H1 (cell line): ENCODE data around the gene SHISA9. TPM values are rescaled to one million over a fixed set of nuclear protein-coding genes. Genes with fewer than 3 reads are reported as not detected.

Experiments
- CTCF ChIA-PET: fragments of 300-600 bp; sonication (Branson Sonifier 250); formaldehyde crosslinking; loops from one replicate; lab custom pipeline; 2021; ENCODE audit not compliant: partially characterized antibody; lab: Charles Lee
- POLR2A ChIA-PET: fragments of 300-600 bp; sonication (Branson Sonifier 250); formaldehyde crosslinking; loops from one replicate; lab custom pipeline; 2021; ENCODE audit warnings: inconsistent platforms; ENCODE audit not compliant: partially characterized antibody; lab: Charles Lee
- DNase-seq, 2 experiments: peaks; one replicate each; pipeline versions ENCODE4 v3.0.0 to v3.0.0-alpha.2; 2010 to 2022; ENCODE audit warnings: low spot score in 2 of 2, low read depth in 1 of 2, mixed read lengths in 1 of 2
- FAIRE-seq: peaks from 2 replicates; lab custom pipeline; 2011; peaks lifted over from hg19 to GRCh38; lab: Jason Lieb, UNC
- H2AFZ ChIP-seq: 2 replicates; pipeline ENCODE4 v1.8.1; 2012; ENCODE audit warnings: low read length, inconsistent platforms
- H2AK5ac ChIP-seq: 2 replicates; pipeline ENCODE4 v1.6.1; 2013; ENCODE audit warnings: low read depth, low read length
- H2BK120ac ChIP-seq: replicated peaks from 2 replicates; pipeline ENCODE3; 2013; ENCODE audit warnings: low read depth, low read length, inconsistent platforms
- H2BK12ac ChIP-seq: 2 replicates; pipeline ENCODE4 v1.6.1; 2013; ENCODE audit warnings: low read depth, low read length
- H2BK15ac ChIP-seq: 2 replicates; pipeline ENCODE4 v1.6.1; 2013; ENCODE audit warnings: low read length
- H2BK20ac ChIP-seq: 2 replicates; pipeline ENCODE4 v1.6.1; 2013; ENCODE audit warnings: low read length
- H2BK5ac ChIP-seq: 2 replicates; pipeline ENCODE4 v1.6.1; 2013; ENCODE audit warnings: low read depth, low read length
- H3K14ac ChIP-seq: 2 replicates; pipeline ENCODE4 v1.6.1; 2013; ENCODE audit warnings: inconsistent platforms; ENCODE audit not compliant: insufficient read length
- H3K18ac ChIP-seq: 2 replicates; pipeline ENCODE4 v1.6.1; 2013; ENCODE audit warnings: low read length; ENCODE audit errors: extremely low read depth
- H3K23ac ChIP-seq: 2 replicates; pipeline ENCODE4 v1.6.1; 2013; ENCODE audit warnings: inconsistent platforms; ENCODE audit not compliant: insufficient read length
- H3K23me2 ChIP-seq: 2 replicates; pipeline ENCODE4 v1.6.1; 2013; ENCODE audit warnings: low read depth, low read length
- H3K27ac ChIP-seq: 2 replicates; pipeline ENCODE4 v1.6.1; 2011; ENCODE audit warnings: low read depth, low read length, inconsistent platforms
- H3K27me3 ChIP-seq, 4 experiments: replicated peaks in 1 of 4; 1 replicate in 1 of 4; 2 replicates in 3 of 4; pipeline versions ENCODE4 v1.6.1 to v1.8.1; 2011 to 2013; ENCODE audit warnings: low read length in 3 of 4, mild to moderate bottlenecking in 3 of 4, inconsistent platforms in 2 of 4, mixed read lengths in 2 of 4, moderate library complexity in 1 of 4; ENCODE audit not compliant: control insufficient read depth in 3 of 4, insufficient read depth in 3 of 4; ENCODE audit errors: extremely low read depth in 1 of 4
- H3K36me3 ChIP-seq, 4 experiments: 2 replicates each; pipeline versions ENCODE4 v1.6.1 to v1.8.1; 2011 to 2013; ENCODE audit warnings: mild to moderate bottlenecking in 4 of 4, low read length in 3 of 4, moderate library complexity in 2 of 4, control low read depth in 1 of 4, inconsistent platforms in 1 of 4; ENCODE audit not compliant: insufficient read depth in 4 of 4, control insufficient read depth in 2 of 4
- H3K4ac ChIP-seq: replicated peaks from 2 replicates; pipeline ENCODE3; 2013; ENCODE audit warnings: low read length, low read depth, mixed read lengths, inconsistent platforms; ENCODE audit not compliant: insufficient read length
- H3K4me1 ChIP-seq, 4 experiments: replicated peaks in 1 of 4; 1 replicate in 1 of 4; 2 replicates in 3 of 4; pipeline versions ENCODE4 v1.6.1 to v1.8.1; 2011 to 2013; ENCODE audit warnings: low read length in 3 of 4, inconsistent platforms in 2 of 4, mixed read lengths in 1 of 4; ENCODE audit not compliant: insufficient read depth in 4 of 4, control insufficient read depth in 3 of 4
- H3K4me2 ChIP-seq, 2 experiments: 2 replicates each; pipeline versions ENCODE4 v1.6.1 to v1.8.1; 2011 to 2013; ENCODE audit warnings: low read depth in 2 of 2, low read length in 2 of 2, control low read depth in 1 of 2, inconsistent platforms in 1 of 2, mild to moderate bottlenecking in 1 of 2; ENCODE audit not compliant: insufficient read depth in 1 of 2
- H3K4me3 ChIP-seq, 4 experiments: fragments of 200-600, 300-600 bp in 1 of 4; sonication (generic), shearing (Covaris generic), sonication (Bioruptor Twin) in 1 of 4; 2 replicates each; pipeline versions ENCODE4 v1.5.1 to v1.8.1; 2011 to 2016; ENCODE audit warnings: low read length in 4 of 4, low read depth in 3 of 4, control low read depth in 2 of 4, inconsistent platforms in 2 of 4, mild to moderate bottlenecking in 2 of 4, mixed read lengths in 1 of 4, moderate library complexity in 1 of 4; ENCODE audit not compliant: insufficient read depth in 2 of 4; ENCODE audit errors: extremely low read depth in 1 of 4
- H3K56ac ChIP-seq: replicated peaks from 2 replicates; pipeline ENCODE3; 2013; ENCODE audit warnings: low read depth, mild to moderate bottlenecking, mixed read lengths, low read length, inconsistent platforms; ENCODE audit not compliant: insufficient read length
- H3K79me1 ChIP-seq: 2 replicates; pipeline ENCODE4 v1.6.1; 2013; ENCODE audit warnings: low read depth, low read length, control low read depth
- H3K79me2 ChIP-seq, 2 experiments: 2 replicates each; pipeline versions ENCODE4 v1.6.1 to v1.8.1; 2012 to 2013; ENCODE audit warnings: low read length in 2 of 2, mild to moderate bottlenecking in 2 of 2, inconsistent platforms in 1 of 2; ENCODE audit not compliant: insufficient read depth in 2 of 2, control insufficient read depth in 1 of 2
- H3K9ac ChIP-seq, 4 experiments: replicated peaks in 1 of 4; 1 replicate in 1 of 4; 2 replicates in 3 of 4; pipeline versions ENCODE4 v1.6.1 to v1.8.1; 2011 to 2013; ENCODE audit warnings: low read depth in 3 of 4, low read length in 3 of 4, control low read depth in 2 of 4, mild to moderate bottlenecking in 2 of 4, moderate library complexity in 2 of 4, inconsistent platforms in 1 of 4; ENCODE audit errors: extremely low read depth in 1 of 4
- H3K9me3 ChIP-seq, 2 experiments: 2 replicates each; pipeline versions ENCODE4 v1.6.1 to v1.8.1; 2012 to 2013; ENCODE audit warnings: mild to moderate bottlenecking in 2 of 2, moderate library complexity in 2 of 2, control low read depth in 1 of 2, inconsistent platforms in 1 of 2, low read depth in 1 of 2, low read length in 1 of 2, mixed read lengths in 1 of 2; ENCODE audit not compliant: insufficient read depth in 2 of 2
- H4K20me1 ChIP-seq, 2 experiments: replicated peaks in 1 of 2; 2 replicates each; pipeline versions ENCODE3 to v1.8.1; 2011 to 2013; ENCODE audit warnings: inconsistent platforms in 2 of 2, low read length in 2 of 2, mild to moderate bottlenecking in 1 of 2; ENCODE audit not compliant: insufficient read depth in 2 of 2, control insufficient read depth in 1 of 2
- H4K5ac ChIP-seq: 2 replicates; pipeline ENCODE4 v1.6.1; 2013; ENCODE audit warnings: low read length, low read depth, mixed read lengths, inconsistent platforms; ENCODE audit not compliant: insufficient read length
- H4K8ac ChIP-seq: 2 replicates; pipeline ENCODE4 v1.8.0; 2013; ENCODE audit warnings: mild to moderate bottlenecking, moderate library complexity, low read length, inconsistent platforms; ENCODE audit not compliant: insufficient read depth; ENCODE audit errors: extremely low read depth
- H4K91ac ChIP-seq: replicated peaks from 2 replicates; pipeline ENCODE3; 2013; ENCODE audit warnings: low read length, mixed read lengths, inconsistent platforms; ENCODE audit not compliant: insufficient read length
- BACH1 ChIP-seq: IDR thresholded peaks from 2 replicates; pipeline ENCODE4 v1.6.1; 2012; ENCODE audit warnings: low read length, improper control_type of control experiment
- CBX5 ChIP-seq: fragments of 300-800, 300-1000 bp; sonication (generic); IDR thresholded peaks from 2 replicates; pipeline ENCODE4 v1.7.1; 2016; ENCODE audit warnings: antibody characterized with exemption, low read length, low read depth
- CHD2 ChIP-seq: IDR thresholded peaks from 2 replicates; pipeline ENCODE4 v1.6.1; 2012; ENCODE audit warnings: low read length, improper control_type of control experiment
- EZH2 ChIP-seq: fragments of 200-600 bp; sonication (generic); IDR thresholded peaks from 2 replicates; pipeline ENCODE4 v1.7.1; 2012; ENCODE audit warnings: low read depth, mild to moderate bottlenecking, moderate library complexity, low read length, inconsistent platforms; ENCODE audit not compliant: severe bottlenecking
- JUN ChIP-seq: IDR thresholded peaks from 2 replicates; pipeline ENCODE4 v1.6.1; 2011; ENCODE audit warnings: low read depth, mild to moderate bottlenecking, improper control_type of control experiment, low read length
- KDM1A ChIP-seq: fragments of 200-600, 300-600 bp; sonication (generic); IDR thresholded peaks from 2 replicates; pipeline ENCODE4 v1.7.1; 2016; ENCODE audit warnings: mild to moderate bottlenecking, low read length, borderline replicate concordance
- NANOG ChIP-seq: IDR thresholded peaks from 2 replicates; pipeline ENCODE4 v1.6.1; 2011; ENCODE audit warnings: low read length, low read depth, mild to moderate bottlenecking, inconsistent platforms; ENCODE audit not compliant: insufficient read depth, poor library complexity, severe bottlenecking
- SP1 ChIP-seq: IDR thresholded peaks from 2 replicates; pipeline ENCODE4 v1.6.1; 2011; ENCODE audit warnings: low read depth, low read length
- WGBS, 2 experiments: shearing (Covaris generic) in 1 of 2; methylation state at CpG; one replicate each; pipeline versions ENCODE4 v1.1.6 to v1.1.7; 2013 to 2015; ENCODE audit warnings: low lambda C conversion rate in 2 of 2, mixed read lengths in 2 of 2, inconsistent platforms in 1 of 2, low coverage in 1 of 2, missing lambda C conversion rate in 1 of 2; ENCODE audit not compliant: insufficient replicate concordance in 2 of 2, insufficient coverage in 1 of 2, insufficient read length in 1 of 2; ENCODE audit errors: extremely low coverage in 1 of 2, missing lambda C conversion rate in 1 of 2; 5-methylcytosine and 5-hydroxymethylcytosine counted together
- polyA plus RNA-seq, 7 experiments: library from polyadenylated mRNA; depleted of rRNA in 3 of 7; stranded (reverse) in 5 of 7; unstranded in 2 of 7; fragments of >200 nt in 5 of 7; fragments of 200-250 nt in 2 of 7; gene quantifications; 1 replicate in 5 of 7; 2 replicates in 1 of 7; 4 replicates in 1 of 7; pipeline versions ENCODE4 v1.2.1 to v1.2.3, GENCODE V29; 2011 to 2013; ENCODE audit warnings: missing spikeins in 2 of 7, mixed read lengths in 2 of 7
- total RNA-seq: library from RNA; stranded (reverse); fragmentation: NEBNext Ultra II Directional; extraction: Animal tissue kit (Norgen Biotek cat#: 25700); gene quantifications from 2 replicates; pipeline ENCODE4 v1.2.1, GENCODE V29; 2021
- TF ChIP-seq, protein P1 (sequence below): IDR thresholded peaks from 2 replicates; pipeline ENCODE4 v1.6.1; 2011; ENCODE audit warnings: low read length, improper control_type of control experiment
- TF ChIP-seq, protein P2 (sequence below): IDR thresholded peaks from 2 replicates; pipeline ENCODE4 v1.6.1; 2012; ENCODE audit warnings: inconsistent platforms
- TF ChIP-seq, protein P3 (sequence below): IDR thresholded peaks from 2 replicates; pipeline ENCODE4 v1.6.1; 2012; ENCODE audit warnings: inconsistent platforms

Gene SHISA9
- total and polyA plus RNA-seq, 2 of the 8 experiments (the other 6 are each of a cell fraction or from before 2014, with no cell fraction given), result 25.6 to 39.8 TPM

DNA sequence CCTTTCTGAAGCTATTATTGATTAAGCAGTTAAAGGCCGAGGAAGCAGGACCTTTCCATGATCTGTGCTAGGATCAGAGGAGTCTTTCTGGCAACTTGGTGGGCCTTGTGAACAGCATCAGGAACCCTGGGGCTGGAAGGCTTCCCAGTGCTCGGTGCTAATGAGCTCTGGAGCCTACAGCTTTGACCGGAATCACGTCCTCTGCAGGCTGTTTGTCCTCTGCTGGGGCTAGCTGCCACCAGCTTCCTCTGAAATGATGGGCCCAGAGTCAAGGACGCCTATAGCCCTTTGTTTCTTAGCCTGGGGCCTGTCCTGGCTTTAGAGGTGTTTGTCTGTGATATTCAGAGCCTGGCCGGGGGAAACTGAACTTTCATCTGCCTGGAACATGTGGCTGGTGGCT is 111.6 kb downstream of the SHISA9 start:
- Histone ChIP-seq H3K27me3 (no peaks in the 10 kb centered on the region), H3K23me2 (no peaks in the 10 kb centered on the region), H3K27ac (no peak overlapping the region), H3K56ac (no peak overlapping the region), H3K4me3 (no peak overlapping the region), H2BK12ac (peak overlapping the region; percentile 70; the same call in 1 of the 2 replicates), H3K4me1 (peaks cover 16 to 27% (median 23%) of the 10 kb centered on the region in 4 experiments), H3K9me3 (no peaks in the 10 kb centered on the region), H3K36me3 (no peaks in the 10 kb centered on the region), H2AFZ (no peak overlapping the region), H3K79me2 (peaks cover 0 to 34% of the 10 kb centered on the region in 2 experiments; a peak in 3 of 4 replicates), H2BK120ac (no peak overlapping the region), H3K23ac (no peak overlapping the region), H3K79me1 (no peaks in the 10 kb centered on the region; the same call in 1 of the 2 replicates), H4K20me1 (peaks cover 0 to 5% of the 10 kb centered on the region in 2 experiments), H3K4ac (no peak overlapping the region), H4K5ac (no peak overlapping the region), H2BK15ac (peak overlapping the region; percentile 4; the same call in 1 of the 2 replicates), H3K9ac (no peak overlapping the region), H3K18ac (peak overlapping the region; percentile 57), H4K91ac (peak overlapping the region; percentile 6), H2BK20ac (no peak overlapping the region), H4K8ac (no peak overlapping the region), H2BK5ac (0 out of 2 replicates have a peak overlapping the region, but pooled peaks have one; percentile 48), H3K4me2 (peak overlapping the region in 1 of 2 experiments; percentile 42; a peak in 3 of 4 replicates), H3K14ac (no peak overlapping the region), H2AK5ac (peak overlapping the region; percentile 60; the same call in 1 of the 2 replicates)
- FAIRE-seq (no peak), DNase-seq (no peak)
- WGBS, 2 experiments, result 74% methylated on average over 6 of the region's 6 CpGs; no CpG with 5 or more reads in 1 of the 2 experiments
- POLR2A ChIA-PET, result interaction anchor here (1.4 kb wide), 1 partner anchor 14 kb away, joined by 3 read pairs; no protein-coding TSS in a partner anchor
- CTCF ChIA-PET, result interaction anchor here (1.4 kb wide), 1 partner anchor 414 kb away, joined by 3 read pairs; no protein-coding TSS in a partner anchor
- no peak for TF ChIP-seq SP1
- TF ChIP-seq, protein P1, sequence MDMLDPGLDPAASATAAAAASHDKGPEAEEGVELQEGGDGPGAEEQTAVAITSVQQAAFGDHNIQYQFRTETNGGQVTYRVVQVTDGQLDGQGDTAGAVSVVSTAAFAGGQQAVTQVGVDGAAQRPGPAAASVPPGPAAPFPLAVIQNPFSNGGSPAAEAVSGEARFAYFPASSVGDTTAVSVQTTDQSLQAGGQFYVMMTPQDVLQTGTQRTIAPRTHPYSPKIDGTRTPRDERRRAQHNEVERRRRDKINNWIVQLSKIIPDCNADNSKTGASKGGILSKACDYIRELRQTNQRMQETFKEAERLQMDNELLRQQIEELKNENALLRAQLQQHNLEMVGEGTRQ, result no peak
- no peak for TF ChIP-seq BACH1
- no peak for TF ChIP-seq KDM1A
- TF ChIP-seq NANOG, result no peak
- TF ChIP-seq CBX5, result no peak
- TF ChIP-seq, protein P2, sequence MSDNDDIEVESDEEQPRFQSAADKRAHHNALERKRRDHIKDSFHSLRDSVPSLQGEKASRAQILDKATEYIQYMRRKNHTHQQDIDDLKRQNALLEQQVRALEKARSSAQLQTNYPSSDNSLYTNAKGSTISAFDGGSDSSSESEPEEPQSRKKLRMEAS, result no peak
- no peak for TF ChIP-seq EZH2
- TF ChIP-seq, protein P3, sequence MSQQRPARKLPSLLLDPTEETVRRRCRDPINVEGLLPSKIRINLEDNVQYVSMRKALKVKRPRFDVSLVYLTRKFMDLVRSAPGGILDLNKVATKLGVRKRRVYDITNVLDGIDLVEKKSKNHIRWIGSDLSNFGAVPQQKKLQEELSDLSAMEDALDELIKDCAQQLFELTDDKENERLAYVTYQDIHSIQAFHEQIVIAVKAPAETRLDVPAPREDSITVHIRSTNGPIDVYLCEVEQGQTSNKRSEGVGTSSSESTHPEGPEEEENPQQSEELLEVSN, result no peak
- TF ChIP-seq CHD2, result no peak
- no peak for TF ChIP-seq JUN
